GM23338 (cell line): ENCODE measurements around the gene GRIK4. TPM values are rescaled to one million over a fixed set of nuclear protein-coding genes. Genes with fewer than 3 reads are reported as not detected.

Experiments used
- ATAC-seq: fragments of 200-7000 bp; cut with Tn5 transposase; 3 replicates; pipeline ENCODE4 v1.9.1; 2020
- DNase-seq: peaks from one replicate; pipeline ENCODE4 v3.0.0-alpha.2; 2015; ENCODE audit warnings: low spot score
- H2AFZ ChIP-seq: fragments of 200-600 bp; sonication (generic); 2 replicates; pipeline ENCODE4 v1.8.0; 2016; ENCODE audit warnings: antibody characterized with exemption, mild to moderate bottlenecking, moderate library complexity
- H3F3A ChIP-seq: fragments of 200-600 bp; sonication (generic); replicated peaks from 2 replicates; pipeline ENCODE4 v1.8.0; 2017; ENCODE audit warnings: antibody characterized with exemption, mixed run types, low read depth
- H3K27ac ChIP-seq: fragments of 200-600 bp; sonication (generic); 2 replicates; pipeline ENCODE4 v1.6.1; 2016; ENCODE audit warnings: low read depth
- H3K27me3 ChIP-seq: fragments of 200-600 bp; sonication (generic); 2 replicates; pipeline ENCODE4 v1.8.0; 2016; ENCODE audit warnings: mild to moderate bottlenecking, mixed run types, moderate library complexity; ENCODE audit not compliant: insufficient read depth
- H3K36me3 ChIP-seq: fragments of 200-600 bp; sonication (generic); 2 replicates; pipeline ENCODE4 v1.8.0; 2016; ENCODE audit warnings: mild to moderate bottlenecking; ENCODE audit not compliant: insufficient read depth
- H3K4me1 ChIP-seq: fragments of 200-600 bp; sonication (generic); 2 replicates; pipeline ENCODE4 v1.8.0; 2016; ENCODE audit warnings: mild to moderate bottlenecking, moderate library complexity; ENCODE audit not compliant: insufficient read depth
- H3K4me2 ChIP-seq: fragments of 200-600 bp; sonication (generic); 2 replicates; pipeline ENCODE4 v1.7.1; 2017; ENCODE audit warnings: mixed run types
- H3K4me3 ChIP-seq: fragments of 200-600 bp; sonication (generic); 2 replicates; pipeline ENCODE4 v1.6.1; 2016; ENCODE audit warnings: mixed run types
- H3K79me2 ChIP-seq: fragments of 200-600 bp; sonication (generic); replicated peaks from 2 replicates; pipeline ENCODE4 v1.8.0; 2017; ENCODE audit warnings: mild to moderate bottlenecking; ENCODE audit not compliant: insufficient read depth
- H3K9me2 ChIP-seq: fragments of 200-600 bp; sonication (generic); 2 replicates; pipeline ENCODE4 v1.8.0; 2017; ENCODE audit not compliant: insufficient read depth
- H4K20me1 ChIP-seq: fragments of 200-600 bp; sonication (generic); replicated peaks from 2 replicates; pipeline ENCODE4 v1.8.0; 2017; ENCODE audit warnings: mild to moderate bottlenecking; ENCODE audit not compliant: insufficient read depth
- H3K27ac Mint-ChIP-seq: 2 replicates; pipeline ENCODE4 v1.8.0; 2020; ENCODE audit warnings: inconsistent platforms, mild to moderate bottlenecking, moderate library complexity, mixed read lengths
- H3K27me3 Mint-ChIP-seq: 3 replicates; pipeline ENCODE4 v1.8.0; 2022; ENCODE audit warnings: low read depth, mild to moderate bottlenecking, moderate library complexity, mixed read lengths, inconsistent platforms; ENCODE audit not compliant: insufficient read depth, poor library complexity
- H3K36me3 Mint-ChIP-seq: 3 replicates; pipeline ENCODE4 v1.8.0; 2021; ENCODE audit warnings: low read depth, mild to moderate bottlenecking, inconsistent platforms, moderate library complexity, mixed read lengths
- H3K4me1 Mint-ChIP-seq: 3 replicates; pipeline ENCODE4 v1.8.0; 2020; ENCODE audit warnings: mild to moderate bottlenecking, inconsistent platforms, mixed read lengths
- H3K4me3 Mint-ChIP-seq: 3 replicates; pipeline ENCODE4 v1.8.0; 2021; ENCODE audit warnings: moderate library complexity, mild to moderate bottlenecking, inconsistent platforms, mixed read lengths
- H3K9me3 Mint-ChIP-seq: 3 replicates; pipeline ENCODE4 v1.8.0; 2020; ENCODE audit warnings: moderate library complexity, mild to moderate bottlenecking, inconsistent platforms, mixed read lengths
- CREB1 ChIP-seq: fragments of 250-450 bp; sonication (Bioruptor Pico); IDR thresholded peaks from 2 replicates; pipeline ENCODE4 v1.5.0; 2020; ENCODE audit warnings: low read depth, mild to moderate bottlenecking, moderate library complexity
- CTCF ChIP-seq, 2 experiments: fragments of 200-600 bp in 1 of 2; sonication (generic) in 1 of 2; conservative IDR thresholded peaks; 2 replicates each; pipeline versions ENCODE4 v1.5.1 to v1.6.1; 2016 to 2017; ENCODE audit warnings: antibody characterized with exemption in 2 of 2, low read depth in 2 of 2, mild to moderate bottlenecking in 2 of 2, moderate library complexity in 1 of 2
- ETS1 ChIP-seq: IDR thresholded peaks from 2 replicates; pipeline ENCODE4 v1.6.1; 2016; ENCODE audit warnings: antibody characterized with exemption
- EZH2 ChIP-seq: fragments of 200-600 bp; sonication (generic); IDR thresholded peaks from one replicate; pipeline ENCODE4 v1.8.0; 2017; ENCODE audit warnings: antibody characterized with exemption, mild to moderate bottlenecking, low read depth; ENCODE audit not compliant: unreplicated experiment
- JUNB ChIP-seq: IDR thresholded peaks from one replicate; pipeline ENCODE4 v1.6.1; 2016; ENCODE audit warnings: antibody characterized with exemption; ENCODE audit not compliant: unreplicated experiment
- NANOG ChIP-seq: IDR thresholded peaks from 2 replicates; pipeline ENCODE4 v1.6.1; 2016; ENCODE audit warnings: antibody characterized with exemption, borderline replicate concordance
- POLR2AphosphoS5 ChIP-seq: IDR thresholded peaks from 2 replicates; pipeline ENCODE4 v1.6.1; 2016; ENCODE audit warnings: antibody characterized with exemption, low read depth
- REST ChIP-seq: IDR thresholded peaks from one replicate; pipeline ENCODE4 v1.6.1; 2018; ENCODE audit warnings: antibody characterized with exemption; ENCODE audit not compliant: unreplicated experiment
- ZNF114 ChIP-seq: fragments of 250-450 bp; sonication (Bioruptor Pico); IDR thresholded peaks from 2 replicates; pipeline ENCODE4 v1.5.0; 2020; ENCODE audit warnings: mild to moderate bottlenecking, moderate library complexity
- polyA plus RNA-seq: library from polyadenylated mRNA; unstranded; fragments of >200 nt; fragmentation: Nextera tagmentation; extraction: Ambion mirVana; gene quantifications from 2 replicates; pipeline ENCODE4 v1.2.1, GENCODE V29; 2016
- total RNA-seq: library from RNA; depleted of rRNA; stranded (reverse); fragments of >200 nt; shearing (Covaris generic); gene quantifications from 2 replicates; pipeline ENCODE4 v1.2.3, GENCODE V29; 2014

The GRIK4 gene
- total and polyA plus RNA-seq, 2 experiments from 2014 or later, result 0.63 to 2.2 TPM

GRCh38 chr11:120706257-120706656 is 194.7 kb downstream of the GRIK4 start:
- Mint-ChIP-seq H3K4me3 (no peak overlapping the region), H3K36me3 (no peaks in the 10 kb centered on the region; the same call in 2 of the 3 replicates), H3K27ac (no peak overlapping the region), H3K27me3 (no peaks in the 10 kb centered on the region), H3K4me1 (peaks cover 14% of the 10 kb centered on the region), H3K9me3 (peaks cover 8% of the 10 kb centered on the region; the same call in 1 of the 3 replicates)
- Histone ChIP-seq H3K4me2 (no peak overlapping the region), H3F3A (no peaks in the 10 kb centered on the region), H3K27me3 (no peaks in the 10 kb centered on the region), H3K27ac (no peak overlapping the region), H2AFZ (no peak overlapping the region), H3K4me1 (peaks cover 11% of the 10 kb centered on the region; the same call in 1 of the 2 replicates), H3K4me3 (no peak overlapping the region), H3K9me2 (0 out of 2 replicates have a peak, but pooled peaks cover 4% of the 10 kb centered on the region), H4K20me1 (no peaks in the 10 kb centered on the region), H3K36me3 (no peaks in the 10 kb centered on the region), H3K79me2 (no peaks in the 10 kb centered on the region)
- DNase-seq, result no peak
- ATAC-seq, result no peak
- TF ChIP-seq ETS1 (no peak), POLR2AphosphoS5 (no peak), REST (no peak), JUNB (no peak), CTCF (conservative IDR thresholded peaks at IDR 0.05; ENCODE audit: low read depth in 2 of 2) (no peak), NANOG (no peak), CREB1 (no peak)

- Histone ChIP-seq H3K27ac (no peak overlapping the region), H3K79me2 (no peaks in the 10 kb centered on the region), H2AFZ (no peak overlapping the region), H3K36me3 (no peaks in the 10 kb centered on the region), H3F3A (no peaks in the 10 kb centered on the region), H3K27me3 (no peaks in the 10 kb centered on the region), H3K4me2 (no peak overlapping the region), H4K20me1 (no peaks in the 10 kb centered on the region), H3K4me1 (peaks cover 11% of the 10 kb centered on the region; the same call in 1 of the 2 replicates), H3K9me2 (0 out of 2 replicates have a peak, but pooled peaks cover 4% of the 10 kb centered on the region), H3K4me3 (no peak overlapping the region)
- H3K36me3 Mint-ChIP-seq, result no peaks in the 10 kb centered on the region; the same call in 2 of the 3 replicates
- H3K4me3 Mint-ChIP-seq, result no peak overlapping the region
- ATAC-seq, result no peak
- H3K27me3 Mint-ChIP-seq, result no peaks in the 10 kb centered on the region
- H3K27ac Mint-ChIP-seq, result no peak overlapping the region
- DNase-seq, result no peak
- peaks cover 8% of the 10 kb centered on the region; the same call in 1 of the 3 replicates for H3K9me3 Mint-ChIP-seq
- peaks cover 14% of the 10 kb centered on the region for H3K4me1 Mint-ChIP-seq
- TF ChIP-seq POLR2AphosphoS5 (no peak), REST (no peak), CREB1 (no peak), ZNF114 (CRISPR knock-in tag) (no peak), EZH2 (no peak)
Observed at GRCh38 chr11:120707098-120707497, 195.6 kb downstream of the GRIK4 start.
